H9 (cell line): Measurements from ENCODE around the gene STK38. TPM values are rescaled to one million over a fixed set of nuclear protein-coding genes. Genes with fewer than 3 reads are reported as not detected.

Experiments used
- DNase-seq: peaks from one replicate; pipeline ENCODE4 v3.0.0-alpha.2; 2017
- H2AFZ ChIP-seq: one replicate; pipeline ENCODE4 v1.6.1; 2013; ENCODE audit warnings: mild to moderate bottlenecking, low read length, control low read depth, moderate library complexity
- H2AK5ac ChIP-seq: 2 replicates; pipeline ENCODE4 v1.6.1; 2013; ENCODE audit warnings: low read length, control low read depth, mixed read lengths; ENCODE audit not compliant: insufficient read length
- H2BK120ac ChIP-seq: one replicate; pipeline ENCODE4 v1.6.1; 2013; ENCODE audit warnings: low read depth, mild to moderate bottlenecking, low read length, control low read depth, inconsistent platforms; ENCODE audit not compliant: poor library complexity, severe bottlenecking
- H2BK12ac ChIP-seq: 2 replicates; pipeline ENCODE4 v1.6.1; 2013; ENCODE audit warnings: low read length, control low read depth, mixed read lengths, low read depth; ENCODE audit not compliant: insufficient read length
- H2BK15ac ChIP-seq: 2 replicates; pipeline ENCODE4 v1.6.1; 2013; ENCODE audit warnings: low read depth, low read length, control low read depth
- H2BK20ac ChIP-seq: one replicate; pipeline ENCODE4 v1.6.1; 2013; ENCODE audit warnings: low read depth, mild to moderate bottlenecking, low read length, control low read depth, inconsistent platforms; ENCODE audit not compliant: poor library complexity, severe bottlenecking
- H2BK5ac ChIP-seq: 2 replicates; pipeline ENCODE4 v1.6.1; 2013; ENCODE audit warnings: low read length, control low read depth, mixed read lengths; ENCODE audit not compliant: insufficient read length
- H3K14ac ChIP-seq: 2 replicates; pipeline ENCODE4 v1.6.1; 2013; ENCODE audit warnings: low read length, control low read depth; ENCODE audit not compliant: insufficient read depth
- H3K18ac ChIP-seq: 2 replicates; pipeline ENCODE4 v1.6.1; 2013; ENCODE audit warnings: low read depth, mild to moderate bottlenecking, mixed read lengths, low read length, control low read depth; ENCODE audit not compliant: insufficient read length
- H3K23ac ChIP-seq: 2 replicates; pipeline ENCODE4 v1.6.1; 2013; ENCODE audit warnings: low read length, control low read depth, mixed read lengths, low read depth; ENCODE audit not compliant: insufficient read length
- H3K23me2 ChIP-seq: 2 replicates; pipeline ENCODE4 v1.6.1; 2013; ENCODE audit warnings: low read depth, mild to moderate bottlenecking, mixed read lengths, low read length, control low read depth; ENCODE audit not compliant: insufficient read length, poor library complexity, severe bottlenecking
- H3K27ac ChIP-seq: 2 replicates; pipeline ENCODE4 v1.5.1; 2013; ENCODE audit warnings: low read length, control low read depth, mixed read lengths, low read depth; ENCODE audit not compliant: insufficient read length
- H3K27me3 ChIP-seq: 2 replicates; pipeline ENCODE4 v1.6.1; 2013; ENCODE audit warnings: low read length, control low read depth, inconsistent platforms; ENCODE audit not compliant: insufficient read depth
- H3K4ac ChIP-seq: 2 replicates; pipeline ENCODE4 v1.6.1; 2013; ENCODE audit warnings: low read depth, mild to moderate bottlenecking, control low read depth, inconsistent platforms, low read length, moderate library complexity
- H3K4me1 ChIP-seq: 2 replicates; pipeline ENCODE4 v1.6.1; 2013; ENCODE audit warnings: low read length, control low read depth, inconsistent platforms; ENCODE audit not compliant: insufficient read depth
- H3K4me2 ChIP-seq: 2 replicates; pipeline ENCODE4 v1.6.1; 2013; ENCODE audit warnings: low read length, control low read depth, mixed read lengths; ENCODE audit not compliant: insufficient read length, insufficient read depth
- H3K56ac ChIP-seq: 2 replicates; pipeline ENCODE4 v1.6.1; 2013; ENCODE audit warnings: low read depth, mild to moderate bottlenecking, mixed read lengths, low read length, control low read depth; ENCODE audit not compliant: insufficient read length
- H3K79me1 ChIP-seq: 2 replicates; pipeline ENCODE4 v1.6.1; 2013; ENCODE audit warnings: low read depth, mild to moderate bottlenecking, moderate library complexity, low read length, control low read depth, inconsistent platforms; ENCODE audit not compliant: insufficient read depth, poor library complexity, severe bottlenecking
- H3K79me2 ChIP-seq: 2 replicates; pipeline ENCODE4 v1.6.1; 2013; ENCODE audit warnings: low read length, control low read depth, inconsistent platforms; ENCODE audit not compliant: insufficient read depth
- H3K9ac ChIP-seq: 2 replicates; pipeline ENCODE4 v1.6.1; 2013; ENCODE audit warnings: low read length, control low read depth, mixed read lengths; ENCODE audit not compliant: insufficient read length; ENCODE audit errors: extremely low read depth
- H3K9me3 ChIP-seq: one replicate; pipeline ENCODE4 v1.6.1; 2013; ENCODE audit warnings: low read depth, low read length, inconsistent platforms; ENCODE audit not compliant: control insufficient read depth
- H3T11ph ChIP-seq: one replicate; pipeline ENCODE4 v1.6.1; 2013; ENCODE audit warnings: mild to moderate bottlenecking, low read length, control low read depth, inconsistent platforms
- H4K20me1 ChIP-seq: one replicate; pipeline ENCODE4 v1.6.1; 2013; ENCODE audit not compliant: control insufficient read depth, insufficient read length, insufficient read depth
- H4K5ac ChIP-seq: 2 replicates; pipeline ENCODE4 v1.6.1; 2013; ENCODE audit warnings: low read depth, mild to moderate bottlenecking, mixed read lengths, low read length, control low read depth; ENCODE audit not compliant: insufficient read length
- H4K8ac ChIP-seq: replicated peaks from 2 replicates; pipeline ENCODE4 v1.6.1; 2013; ENCODE audit warnings: low read length, control low read depth, mixed read lengths, low read depth; ENCODE audit not compliant: insufficient read length
- H4K91ac ChIP-seq: 2 replicates; pipeline ENCODE4 v1.6.1; 2013; ENCODE audit warnings: low read depth, mild to moderate bottlenecking, moderate library complexity, mixed read lengths, low read length, control low read depth; ENCODE audit not compliant: insufficient read length
- H3K27ac Mint-ChIP-seq, 3 experiments: 2 replicates in 2 of 3; 3 replicates in 1 of 3; pipeline ENCODE4 v1.8.0; 2020 to 2021; ENCODE audit warnings: mixed read lengths in 3 of 3, mild to moderate bottlenecking in 1 of 3, moderate library complexity in 1 of 3
- H3K27me3 Mint-ChIP-seq: 2 replicates; pipeline ENCODE4 v1.8.0; 2021; ENCODE audit warnings: low read depth, mild to moderate bottlenecking, moderate library complexity, mixed read lengths
- H3K36me3 Mint-ChIP-seq, 3 experiments: 2 replicates in 2 of 3; 3 replicates in 1 of 3; pipeline ENCODE4 v1.8.0; 2020 to 2021; ENCODE audit warnings: low read depth in 3 of 3, mixed read lengths in 3 of 3; ENCODE audit not compliant: insufficient read depth in 1 of 3
- H3K4me1 Mint-ChIP-seq, 2 experiments: 2 replicates each; pipeline ENCODE4 v1.8.0; 2020; ENCODE audit warnings: mixed read lengths in 2 of 2
- H3K4me3 Mint-ChIP-seq, 2 experiments: 2 replicates in 1 of 2; 3 replicates in 1 of 2; pipeline ENCODE4 v1.8.0; 2020 to 2021; ENCODE audit warnings: mild to moderate bottlenecking in 2 of 2, mixed read lengths in 2 of 2, moderate library complexity in 1 of 2
- H3K9me3 Mint-ChIP-seq, 2 experiments: 2 replicates in 1 of 2; 3 replicates in 1 of 2; pipeline ENCODE4 v1.8.0; 2020; ENCODE audit warnings: mild to moderate bottlenecking in 2 of 2, mixed read lengths in 2 of 2, moderate library complexity in 1 of 2
- CTCF ChIP-seq: fragments of 200-600 bp; sonication (generic); conservative IDR thresholded peaks from 3 replicates; pipeline ENCODE4 v1.8.0; 2021; ENCODE audit warnings: antibody characterized with exemption, mild to moderate bottlenecking
- WGBS: extraction: QIAGEN DNeasy Blood & Tissue Kit; methylation state at CpG from one replicate; pipeline ENCODE4 v1.1.7; 2013; ENCODE audit warnings: missing lambda C conversion rate, low lambda C conversion rate, mixed read lengths; ENCODE audit not compliant: insufficient read length; ENCODE audit errors: extremely low coverage; 5-methylcytosine and 5-hydroxymethylcytosine counted together
- total RNA-seq: library from RNA; stranded (reverse); gene quantifications from 2 replicates; pipeline ENCODE4 v1.2.1, GENCODE V29; 2021

STK38 gene
- total RNA-seq, 1 experiment from 2014 or later: 17.5 TPM

GRCh38 chr6:36504181-36504580 is 43.1 kb downstream of the STK38 start:
- Histone ChIP-seq H2BK12ac (no peak overlapping the region), H3K27ac (no peak overlapping the region), H3K9me3 (no peaks in the 10 kb centered on the region), H4K5ac (no peak overlapping the region), H3K4me2 (no peak overlapping the region), H3K14ac (no peak overlapping the region), H3K79me2 (no peaks in the 10 kb centered on the region), H2BK20ac (no peak overlapping the region), H3K4me1 (no peaks in the 10 kb centered on the region), H4K91ac (no peak overlapping the region), H3K9ac (no peak overlapping the region), H3K56ac (no peak overlapping the region), H3K23ac (no peak overlapping the region), H2BK120ac (no peak overlapping the region), H2BK15ac (no peak overlapping the region), H4K20me1 (no peaks in the 10 kb centered on the region), H3K23me2 (no peaks in the 10 kb centered on the region), H3K18ac (no peak overlapping the region), H3K79me1 (no peaks in the 10 kb centered on the region), H2BK5ac (no peak overlapping the region), H2AK5ac (no peak overlapping the region), H2AFZ (no peak overlapping the region), H4K8ac (no peak overlapping the region), H3K27me3 (no peaks in the 10 kb centered on the region), H3K4ac (no peak overlapping the region), H3T11ph (no peak overlapping the region)
- Mint-ChIP-seq H3K4me3 (no peak overlapping the region), H3K27ac (no peak overlapping the region), H3K4me1 (0 out of 4 replicates have a peak, but pooled peaks cover 0 to 3% of the 10 kb centered on the region in 2 experiments), H3K27me3 (no peaks in the 10 kb centered on the region), H3K36me3 (peaks cover 2 to 40% (median 27%) of the 10 kb centered on the region in 3 experiments; a peak in 6 of 7 replicates), H3K9me3 (0 out of 5 replicates have a peak, but pooled peaks cover 0 to under 1% of the 10 kb centered on the region in 2 experiments)
- DNase-seq: no peak
- no peak for TF ChIP-seq CTCF
- WGBS: no CpG with 5 or more reads among the region's 3 CpGs
